GM19372 (cell line): ENCODE measurements around the gene NEDD4L.
"Not testable (repeated sequence)": the region's sequence is repeated elsewhere in the genome, so short reads cannot be mapped to it uniquely, and the experiment has no call there.

Source experiments
- ATAC-seq: cut with Tn5 transposase; IDR thresholded peaks from one replicate; pipeline ENCODE4 v1.9.1; 2021; ENCODE audit warnings: mild to moderate bottlenecking, low read depth, moderate library complexity; ENCODE audit not compliant: unreplicated experiment

The NEDD4L gene

DNA sequence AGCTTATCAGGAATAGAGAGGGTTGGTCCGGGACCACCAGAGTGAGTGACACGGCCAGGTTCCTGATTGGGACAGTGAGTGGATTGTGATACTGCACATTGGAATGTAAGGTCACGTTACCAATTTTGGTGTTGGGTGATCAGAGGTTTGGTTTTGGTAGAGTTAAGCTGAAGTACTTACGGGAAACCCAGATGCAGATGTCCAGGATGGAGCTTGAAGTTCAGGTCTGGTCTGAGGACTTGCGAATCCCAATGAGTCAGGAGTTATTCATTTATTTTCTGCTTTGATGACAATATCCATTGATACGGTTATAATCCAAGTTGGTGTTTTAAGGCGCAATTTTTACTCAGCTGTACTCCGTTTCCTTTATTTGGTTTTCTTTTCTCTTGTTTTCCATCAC, 311.2 kb downstream of the NEDD4L start:
- no peak for ATAC-seq

DNA sequence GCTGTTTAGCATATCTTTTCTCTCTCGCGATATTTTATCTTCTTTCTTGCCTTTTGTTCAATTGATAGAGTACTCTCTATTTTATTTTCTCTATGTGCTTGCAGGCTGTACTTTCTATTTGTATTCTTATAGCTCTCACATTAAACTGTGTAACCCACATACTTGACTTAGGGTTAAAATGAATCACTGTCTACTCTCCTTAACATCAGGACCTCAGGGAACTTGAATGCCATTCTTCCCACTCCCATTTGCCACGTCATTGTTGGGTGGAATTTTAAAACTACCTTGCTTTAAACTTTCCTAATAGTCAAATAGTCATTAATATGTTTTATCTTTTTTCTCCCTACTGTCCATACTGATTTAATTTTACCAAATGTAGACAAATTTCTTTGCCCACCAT, 315.2 kb downstream of the NEDD4L start:
- no peak for ATAC-seq

DNA sequence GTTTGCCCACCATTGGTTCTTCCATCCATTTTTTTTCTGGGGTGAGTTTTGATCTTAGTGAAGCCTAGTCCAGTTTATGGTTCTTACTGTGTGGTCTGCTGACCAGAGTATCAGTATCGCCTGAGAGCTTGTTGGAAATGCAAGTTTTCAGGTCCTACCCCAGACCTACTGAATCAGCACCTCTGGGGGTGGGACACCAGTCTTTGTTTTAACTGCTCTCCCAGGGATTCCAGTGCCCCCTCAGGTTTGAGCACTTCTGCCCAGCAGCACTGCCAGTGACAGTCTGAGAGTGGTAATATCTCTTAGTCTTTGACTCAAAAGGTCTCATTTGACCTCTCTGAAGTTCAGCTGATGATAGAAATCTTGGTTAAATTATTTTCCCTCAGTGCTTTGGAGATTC, 315.6 kb downstream of the NEDD4L start:
- ATAC-seq = no peak

DNA sequence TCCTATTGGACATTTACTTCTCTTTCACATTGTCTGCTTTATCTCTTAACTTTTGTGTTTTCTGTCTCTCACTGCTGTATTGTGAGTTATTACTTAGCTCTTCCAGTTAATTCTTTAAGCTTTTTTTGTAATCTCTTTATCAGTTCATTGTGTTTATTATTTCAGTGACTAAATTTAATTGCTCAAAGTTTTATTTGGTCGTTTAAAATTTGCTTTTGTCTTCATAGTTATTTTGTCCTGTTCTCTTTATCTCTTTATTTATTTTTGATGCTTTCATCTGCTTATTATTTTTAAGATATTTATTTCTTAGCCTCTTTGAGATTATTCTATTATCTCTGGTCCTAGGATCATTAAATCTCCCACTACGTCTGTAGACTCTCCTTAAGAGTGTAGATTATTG, 316.3 kb downstream of the NEDD4L start:
- no peak for ATAC-seq

DNA sequence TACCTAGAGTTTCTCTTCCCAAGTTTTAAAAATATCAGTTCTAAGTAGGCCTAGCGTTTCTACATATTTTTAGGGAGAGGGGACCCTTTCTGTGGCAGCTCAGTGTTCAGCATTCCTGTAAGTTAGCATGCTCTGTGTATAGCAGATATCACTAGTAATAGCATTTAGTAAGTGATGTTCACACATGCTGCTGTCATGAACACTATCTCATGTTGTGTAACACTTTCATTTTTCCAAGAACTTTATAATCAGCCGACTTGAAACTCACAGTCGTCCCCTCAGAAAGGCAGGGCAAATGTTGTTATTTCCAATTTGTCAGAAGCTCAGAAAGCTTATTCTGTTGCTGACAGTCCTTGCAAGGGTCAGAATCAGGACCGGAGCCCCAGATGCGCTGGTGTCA, 317.2 kb downstream of the NEDD4L start:
- no peak for ATAC-seq

DNA sequence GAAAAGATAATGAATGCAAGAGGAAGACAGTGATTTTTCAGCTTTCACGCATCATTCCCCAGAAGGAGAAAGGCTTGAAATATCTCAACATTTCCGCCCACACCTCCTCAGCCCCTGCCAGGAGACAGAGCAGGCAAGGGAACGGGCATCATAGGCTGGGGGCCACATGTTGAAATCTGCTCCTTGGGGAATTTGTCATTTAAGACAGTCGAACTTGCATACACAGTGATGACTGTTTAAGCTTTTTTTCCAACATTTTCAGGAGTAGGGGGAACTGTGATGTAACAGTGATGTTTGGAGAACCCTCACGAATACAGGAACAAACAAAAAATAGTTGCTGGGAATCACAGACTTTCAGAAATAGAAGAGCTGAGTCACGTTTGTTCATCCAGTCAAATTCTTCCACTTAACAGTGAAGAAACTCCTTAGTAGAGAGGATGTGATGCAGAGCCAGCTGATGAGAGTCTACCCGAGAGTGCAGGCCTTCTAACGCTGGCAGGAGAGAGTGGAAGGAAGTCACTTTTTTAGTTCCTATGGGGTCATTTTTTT, 318.1 kb downstream of the NEDD4L start:
- no peak for ATAC-seq

DNA sequence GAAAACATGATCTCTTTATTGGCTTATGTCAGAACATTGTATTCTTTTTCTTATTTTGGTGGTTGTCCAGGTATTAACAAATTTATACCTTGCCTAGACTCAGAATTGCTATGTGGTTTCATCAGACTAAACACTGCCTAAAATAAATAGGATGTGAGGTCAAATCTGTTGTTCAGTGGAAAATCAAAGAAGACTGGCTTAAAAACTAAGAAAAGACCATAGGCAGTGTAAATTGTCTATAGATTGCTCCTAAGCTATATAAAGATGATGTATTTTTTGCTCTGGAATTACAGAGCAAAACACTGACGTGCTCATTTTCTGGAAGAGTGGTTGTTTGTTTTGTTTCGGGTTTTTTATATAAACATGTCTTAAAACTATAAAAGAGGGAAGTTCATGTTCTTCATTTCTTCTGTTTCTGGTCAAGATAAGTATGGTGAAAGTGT, 318.8 kb downstream of the NEDD4L start:
- ATAC-seq = no peak

DNA sequence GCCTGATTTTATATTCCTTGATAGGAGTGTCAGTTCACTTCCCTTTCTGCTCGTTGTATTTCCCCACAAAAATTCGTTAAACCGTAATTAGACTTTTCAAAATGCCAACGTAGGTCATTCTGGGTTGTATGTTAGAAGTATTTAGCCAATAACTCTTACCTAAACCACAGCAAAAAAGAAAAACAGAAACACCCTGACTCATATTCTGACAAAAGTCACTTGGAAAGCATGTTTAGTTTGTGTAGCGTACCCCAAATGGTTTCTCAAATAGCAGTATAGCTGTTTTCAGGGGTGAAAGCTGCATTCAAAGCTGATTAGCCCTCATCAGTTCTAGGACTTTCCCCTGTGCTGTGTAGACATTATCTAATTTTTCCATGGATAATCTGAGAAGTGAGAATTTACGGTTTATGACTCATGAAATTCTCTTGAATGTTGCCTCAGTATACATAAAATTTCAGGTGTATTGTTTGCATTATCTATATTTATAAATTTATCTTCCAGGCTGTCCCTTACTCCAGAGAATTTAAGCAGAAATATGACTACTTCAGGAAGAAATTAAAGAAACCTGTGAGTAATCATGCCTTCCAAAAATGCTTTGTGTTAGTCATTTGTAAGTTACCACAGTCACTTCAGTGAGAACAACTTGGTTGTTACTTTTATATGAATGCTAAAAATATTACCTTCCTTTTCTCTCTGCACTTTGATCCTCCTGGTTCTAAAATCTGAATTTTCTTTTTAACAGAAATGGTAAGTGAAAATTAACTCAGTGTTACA, 319.9 kb downstream of the NEDD4L start:
- ATAC-seq = no peak

DNA sequence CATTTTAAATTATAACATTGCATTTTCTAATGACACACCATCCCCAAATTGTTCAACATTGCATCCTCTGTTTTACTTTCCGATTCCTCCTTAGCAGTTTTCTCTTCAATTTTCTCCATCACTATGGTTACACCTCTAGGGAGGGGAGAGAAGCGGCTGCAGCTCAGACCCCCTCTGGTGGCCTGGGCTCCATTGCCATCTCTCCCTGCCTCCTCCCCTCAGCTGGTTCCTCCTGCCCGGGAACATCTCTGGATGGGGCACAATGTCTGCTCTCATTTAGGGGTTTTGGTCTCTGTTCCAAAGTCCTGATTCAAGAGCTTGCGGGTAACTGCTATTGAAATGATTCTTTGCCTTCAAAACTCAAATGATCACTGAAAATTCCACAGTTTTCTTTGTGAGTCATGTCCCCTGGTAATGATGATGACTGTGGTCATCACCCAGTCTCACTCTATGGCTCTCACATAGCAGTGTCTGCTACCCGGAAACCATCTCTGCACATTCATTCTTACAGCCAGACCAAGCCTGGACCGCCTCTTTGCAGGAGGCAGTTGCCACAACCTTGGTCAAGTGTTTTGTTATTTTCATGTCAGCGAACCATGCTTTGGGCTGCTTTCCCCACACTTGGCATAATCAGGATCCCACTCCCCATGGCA, 321.0 kb downstream of the NEDD4L start:
- ATAC-seq = no peak

DNA sequence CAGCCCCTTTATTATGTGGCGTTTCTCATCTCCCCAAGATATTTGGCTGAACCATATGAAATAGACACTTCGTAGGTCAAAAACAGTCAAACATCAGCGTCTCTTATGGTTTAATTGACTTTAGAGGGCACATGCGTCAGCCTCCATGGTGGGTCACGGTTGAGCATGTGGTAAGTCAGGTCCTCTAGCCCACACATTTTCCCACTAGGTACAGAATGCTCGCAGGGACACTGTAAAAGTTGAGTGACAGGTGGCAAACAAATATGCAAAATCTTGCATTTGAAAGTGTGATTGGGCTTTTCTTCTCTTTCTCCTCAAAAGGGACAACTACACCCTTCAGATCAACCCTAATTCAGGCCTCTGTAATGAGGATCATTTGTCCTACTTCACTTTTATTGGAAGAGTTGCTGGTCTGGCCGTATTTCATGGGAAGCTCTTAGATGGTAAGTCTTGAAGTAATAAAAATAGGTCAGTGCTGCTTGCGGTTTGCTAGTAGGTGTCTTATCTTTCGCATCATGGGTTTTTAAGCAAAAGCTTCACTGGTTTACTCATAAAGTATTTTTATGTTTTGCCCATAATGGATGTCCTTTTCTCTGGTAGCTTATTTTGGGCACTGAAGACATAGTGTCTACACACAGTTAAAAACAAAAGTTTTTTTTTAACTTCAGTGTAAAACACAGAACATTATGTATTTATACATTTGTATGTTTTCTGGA, 323.6 kb downstream of the NEDD4L start:
- no peak for ATAC-seq

DNA sequence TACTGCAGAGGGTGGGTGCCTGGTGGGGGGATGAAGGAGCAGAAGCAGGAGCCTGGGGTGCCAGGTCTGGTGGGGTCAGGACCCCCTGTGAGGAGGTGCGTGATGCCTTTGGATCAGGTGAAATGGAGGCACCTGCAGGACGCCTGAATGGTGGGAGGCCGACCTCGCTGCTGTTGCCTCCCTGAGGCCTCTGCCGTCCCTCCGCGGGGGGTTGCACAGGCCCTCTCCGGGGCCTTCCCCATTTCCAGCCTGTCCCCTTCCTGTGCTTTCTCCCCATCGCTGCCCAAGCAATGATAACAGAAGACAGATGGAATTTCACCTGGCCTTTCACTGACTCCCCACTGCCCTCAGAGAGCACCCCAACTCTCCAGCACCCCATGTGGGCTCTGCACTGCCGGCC, 325.6 kb downstream of the NEDD4L start:
- no peak for ATAC-seq

DNA sequence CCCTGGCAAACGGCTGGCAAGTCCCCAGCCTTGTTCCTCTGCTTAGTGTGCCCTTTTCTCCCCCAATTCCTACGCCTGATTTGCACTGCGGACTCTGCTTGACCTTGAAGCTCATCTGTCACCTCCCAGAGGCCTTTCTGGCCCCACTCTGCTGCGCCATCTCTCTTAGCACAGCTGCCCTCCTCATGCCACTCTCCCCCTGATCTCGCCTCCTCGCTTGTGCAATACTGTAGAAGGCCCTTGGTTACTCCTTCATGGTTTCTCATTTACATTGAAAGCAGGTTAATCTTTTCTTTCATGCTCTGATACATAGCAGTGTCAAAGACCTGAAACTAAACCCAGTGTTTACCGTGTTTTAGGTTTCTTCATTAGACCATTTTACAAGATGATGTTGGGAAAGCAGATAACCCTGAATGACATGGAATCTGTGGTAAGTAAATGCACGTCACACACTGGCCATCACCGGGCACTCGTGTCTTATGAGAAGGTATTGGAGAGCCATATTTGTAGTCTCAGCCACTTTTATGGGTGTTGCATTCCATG, 326.1 kb downstream of the NEDD4L start:
- ATAC-seq = no peak

DNA sequence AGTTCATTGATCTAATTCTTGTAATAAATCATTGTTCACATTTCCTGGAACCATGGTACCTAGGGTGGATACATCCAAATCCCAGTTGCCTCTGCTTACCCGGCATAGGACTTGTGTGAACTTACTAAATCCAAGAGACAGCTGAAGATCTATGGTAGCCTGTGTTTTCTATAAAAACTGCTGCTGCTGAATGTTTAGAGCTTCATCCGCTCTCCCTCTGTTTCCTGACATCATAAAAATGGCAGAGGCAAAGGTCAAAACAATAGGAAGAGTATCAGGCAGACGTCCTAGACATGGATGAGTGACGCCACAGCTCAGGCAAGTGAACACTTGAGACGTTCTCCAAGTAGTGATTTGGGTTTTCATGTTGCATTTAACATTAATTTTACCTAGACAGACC, 326.6 kb downstream of the NEDD4L start:
- ATAC-seq = no peak

DNA sequence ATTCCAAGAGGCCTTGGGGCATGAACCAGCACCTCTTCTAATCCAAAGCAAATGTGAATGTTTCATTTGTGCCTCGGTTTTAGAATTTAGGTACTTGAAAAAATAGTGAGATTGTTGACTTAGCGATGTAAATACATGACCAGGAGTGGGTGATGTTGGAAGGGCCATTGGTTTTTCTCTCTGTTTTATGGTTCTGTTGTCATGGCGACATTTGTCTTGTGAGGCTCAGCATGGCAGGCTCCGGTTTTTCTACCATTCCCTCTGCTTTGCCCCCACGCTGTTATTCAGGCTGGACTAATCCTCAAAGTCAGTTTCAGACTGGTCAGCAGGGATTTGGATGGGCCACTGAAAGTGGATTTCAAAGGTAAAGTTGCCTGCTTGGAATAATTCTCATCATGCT, 329.5 kb downstream of the NEDD4L start:
- no peak for ATAC-seq

DNA sequence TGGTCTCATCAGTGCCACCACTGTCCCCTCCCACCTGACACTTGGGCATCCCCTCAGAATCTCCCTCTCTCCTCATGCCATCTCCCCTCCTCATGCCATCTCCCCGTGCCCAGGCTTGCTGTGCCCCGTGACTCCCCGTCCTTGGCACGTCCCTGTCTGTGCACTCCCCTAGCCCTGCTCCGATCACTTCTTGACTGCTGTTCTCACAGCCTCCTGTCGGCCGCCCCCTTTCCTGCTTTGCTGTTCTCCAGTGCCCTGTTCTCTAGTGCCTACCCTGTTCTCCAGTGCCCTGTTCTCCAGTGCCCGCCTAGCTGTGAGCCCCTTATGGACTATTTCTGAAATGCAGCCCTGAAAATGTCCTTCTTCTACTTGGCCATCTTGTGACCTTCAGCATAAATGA, 331.0 kb downstream of the NEDD4L start:
- no peak for ATAC-seq

DNA sequence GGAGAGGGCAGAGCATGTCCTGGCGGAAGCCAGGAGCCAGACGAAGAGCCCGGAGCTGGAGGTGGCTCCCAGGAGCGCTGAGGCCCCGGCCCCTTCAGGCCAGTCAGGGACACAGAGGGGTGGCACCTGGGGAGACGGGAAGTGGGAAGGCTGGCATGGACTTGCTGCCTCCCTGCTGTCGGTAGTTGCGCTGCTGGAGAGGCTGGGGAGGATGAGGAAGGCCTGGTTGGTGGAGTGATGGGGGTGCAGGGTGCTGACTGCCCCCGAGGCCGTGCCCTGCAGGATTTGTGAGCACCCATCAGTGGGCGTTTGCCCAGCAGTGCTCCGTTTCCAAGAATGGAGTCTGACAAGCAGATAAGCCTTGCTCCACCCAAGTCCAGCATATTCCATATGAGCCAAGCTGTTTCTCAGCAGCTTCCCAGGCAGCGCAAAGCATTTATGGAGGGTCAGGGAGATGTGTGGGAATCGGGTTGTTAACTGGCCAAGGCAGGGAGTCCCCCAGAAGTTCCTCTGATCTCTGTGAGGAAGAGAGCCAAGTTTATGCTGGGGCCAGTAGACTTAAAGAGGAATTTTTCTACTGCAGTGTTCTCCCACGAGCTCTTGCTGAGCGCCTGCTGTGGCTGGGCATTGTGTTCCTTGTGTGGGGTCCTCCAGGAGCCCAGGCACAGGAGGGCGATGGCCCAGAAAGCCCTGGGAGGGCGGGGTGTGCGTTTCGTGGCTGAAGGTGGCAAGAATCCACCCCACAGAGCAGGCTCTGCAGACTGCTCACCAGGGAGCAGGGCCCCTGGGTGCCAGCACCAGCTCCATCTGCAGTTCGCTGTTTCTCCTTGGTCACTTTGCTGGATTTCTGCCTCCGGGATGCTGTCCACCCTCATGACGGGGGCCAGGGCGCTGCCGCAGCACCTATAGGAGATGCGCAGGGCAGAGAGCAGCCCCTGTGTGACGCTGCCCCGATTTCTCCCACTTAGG, 334.7 kb downstream of the NEDD4L start:
- no peak for ATAC-seq

DNA sequence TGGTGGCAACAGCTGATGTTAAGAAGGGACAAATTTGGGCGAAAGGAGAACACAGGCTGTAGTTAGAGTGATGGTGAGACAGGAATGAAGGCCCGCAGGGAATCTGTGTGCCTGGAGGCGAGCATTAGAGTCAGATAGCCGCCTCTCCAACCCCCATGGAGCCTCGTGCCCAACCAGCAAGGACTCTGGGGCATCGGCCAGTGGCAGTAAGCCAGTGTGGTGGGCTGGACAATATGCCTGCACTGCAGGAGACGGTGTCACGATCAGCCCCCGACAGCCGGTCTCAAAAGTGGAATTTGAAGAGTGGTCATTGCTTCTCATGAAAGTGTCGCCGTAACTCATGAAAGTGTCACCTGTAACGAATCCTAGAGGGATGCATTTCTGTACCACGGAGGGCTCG, 335.4 kb downstream of the NEDD4L start:
- ATAC-seq = no peak

DNA sequence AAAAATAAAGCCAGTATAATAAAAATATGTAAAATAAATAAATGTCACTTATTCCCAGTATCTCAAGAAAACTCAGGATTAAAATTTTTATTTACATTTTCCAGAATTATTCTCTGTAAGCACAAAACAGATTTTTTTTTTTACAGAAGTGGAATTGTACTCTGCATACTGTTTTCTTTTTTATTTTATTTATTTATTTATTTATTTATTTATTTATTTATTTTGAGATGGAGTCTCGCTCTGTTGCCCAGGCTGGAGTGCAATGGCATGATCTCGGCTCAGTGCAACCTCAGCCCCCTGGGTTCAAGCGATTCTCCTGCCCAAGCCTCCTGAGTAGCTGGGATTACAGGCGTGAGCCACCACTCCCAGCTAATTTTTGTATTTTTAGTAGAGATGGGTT, 336.1 kb downstream of the NEDD4L start:
- not testable (repeated sequence) for ATAC-seq

DNA sequence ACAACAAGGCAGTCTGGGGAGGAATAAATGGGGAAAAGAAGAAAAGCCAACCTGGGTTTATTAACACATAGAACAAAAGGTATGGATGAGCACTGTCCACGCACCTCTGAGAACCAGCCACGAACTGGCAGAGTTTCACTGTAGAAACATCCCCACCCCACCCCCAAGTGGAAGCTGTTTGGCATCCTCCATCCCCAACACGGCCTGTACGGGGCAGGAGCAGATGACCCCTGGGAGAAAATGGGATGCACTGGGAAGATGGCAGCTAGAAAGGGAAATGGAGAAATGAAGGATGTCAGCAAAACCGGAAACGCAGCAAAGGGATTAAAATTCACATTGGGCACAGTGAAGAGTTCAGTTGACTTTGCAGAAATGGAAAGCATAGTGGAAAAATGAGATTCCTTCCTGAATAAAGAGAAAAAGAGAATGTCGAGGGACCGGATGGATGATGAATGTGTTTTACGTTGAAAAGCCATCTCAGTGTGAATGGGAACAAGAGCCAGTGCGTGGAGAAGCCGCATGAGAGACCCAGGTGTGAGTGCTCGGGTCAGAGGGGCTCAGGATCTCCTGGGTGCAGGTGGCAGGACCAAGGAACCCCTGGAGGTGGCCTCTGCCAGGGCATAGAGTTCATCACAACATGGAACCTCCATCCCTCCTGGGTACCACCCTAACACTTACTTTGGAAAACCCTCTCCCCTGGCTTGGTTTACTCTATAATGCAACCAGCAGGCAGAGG, 337.8 kb downstream of the NEDD4L start:
- no peak for ATAC-seq
